Left forelimb (tissue), 1 donor: Measurements from ENCODE around the gene STK32B.

ENCODE experiments used
- DNase-seq: peaks from one replicate; pipeline ENCODE4 v3.0.0-alpha.2; 2018; ENCODE audit warnings: low spot score

The STK32B gene

DNA sequence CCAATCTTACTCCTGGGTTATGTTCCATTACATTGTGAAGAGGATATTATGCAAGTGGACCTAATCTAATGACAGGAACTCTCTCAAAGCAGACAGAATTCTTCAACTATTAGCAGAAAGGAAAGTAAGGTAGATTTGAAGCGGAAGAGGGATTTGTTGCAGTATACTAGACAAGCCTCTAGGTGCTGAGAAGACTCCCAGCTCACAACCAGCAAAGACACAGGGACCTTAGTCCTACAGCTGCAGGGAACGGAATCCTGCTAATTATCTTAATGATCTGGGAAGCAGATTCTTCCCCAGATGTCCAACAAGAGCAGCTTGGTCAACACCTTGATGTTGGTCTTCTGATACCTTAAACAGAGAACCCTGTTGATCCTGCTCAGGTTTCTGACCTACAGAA is 73.6 kb downstream of the STK32B start:
- no peak for DNase-seq

DNA sequence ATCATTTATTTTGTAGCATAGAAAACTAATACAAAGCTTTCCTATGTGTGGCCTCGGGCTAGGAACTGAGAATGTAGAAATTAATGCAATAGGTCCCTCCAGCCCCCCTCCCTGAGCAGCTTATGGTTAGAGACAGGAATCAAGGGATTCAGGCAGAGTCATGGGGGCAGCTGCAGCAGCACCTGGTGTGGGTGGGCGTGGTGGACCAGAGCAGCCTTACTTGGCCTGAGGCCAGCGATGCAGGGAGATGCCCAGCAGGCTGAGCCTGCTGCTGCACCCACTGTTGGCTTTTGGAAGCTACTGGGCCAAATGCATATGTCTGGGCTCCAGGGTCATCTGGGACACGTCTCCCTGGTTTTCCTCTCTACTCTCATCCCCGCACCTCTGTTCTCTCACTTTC is 74.0 kb downstream of the STK32B start:
- DNase-seq: no peak

DNA sequence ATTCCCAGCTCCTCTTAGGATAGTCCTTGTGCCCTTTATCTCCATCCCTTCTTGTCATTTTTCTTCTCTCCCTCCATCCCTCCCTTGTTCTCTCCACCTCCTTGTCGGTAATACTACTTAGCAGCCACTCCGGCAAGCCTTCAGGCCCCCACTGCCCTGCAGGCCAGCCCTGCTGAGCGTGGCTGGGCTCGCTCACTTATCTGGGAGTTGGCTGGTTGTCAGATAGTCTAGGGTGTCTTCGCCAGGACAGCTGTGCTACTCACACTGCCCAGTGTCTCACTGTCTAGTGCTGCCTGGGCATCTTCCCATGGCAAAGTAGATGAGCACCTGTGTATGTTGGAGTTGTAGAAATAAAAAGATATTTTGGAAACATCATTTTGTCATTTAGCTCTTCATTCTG is 75.0 kb downstream of the STK32B start:
- DNase-seq: no peak

DNA sequence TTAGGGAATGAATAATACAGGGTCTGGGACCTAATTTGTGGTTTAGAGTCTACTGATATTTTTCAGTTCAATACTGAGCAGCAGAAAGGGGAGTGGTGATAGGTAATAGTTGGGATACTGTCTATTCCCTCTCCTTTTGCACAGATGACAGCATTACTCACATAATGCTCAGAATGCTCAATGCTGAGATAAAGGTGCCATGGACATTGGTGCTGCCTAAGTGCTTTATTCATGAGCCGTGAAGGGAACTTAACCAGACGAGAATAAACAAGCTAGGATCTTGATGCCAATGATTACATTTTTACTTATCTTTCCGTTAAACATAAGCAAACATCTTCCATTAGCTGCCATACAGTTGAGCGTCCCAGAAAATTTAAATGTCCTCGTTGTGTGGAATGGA is 75.6 kb downstream of the STK32B start:
- DNase-seq: no peak

DNA sequence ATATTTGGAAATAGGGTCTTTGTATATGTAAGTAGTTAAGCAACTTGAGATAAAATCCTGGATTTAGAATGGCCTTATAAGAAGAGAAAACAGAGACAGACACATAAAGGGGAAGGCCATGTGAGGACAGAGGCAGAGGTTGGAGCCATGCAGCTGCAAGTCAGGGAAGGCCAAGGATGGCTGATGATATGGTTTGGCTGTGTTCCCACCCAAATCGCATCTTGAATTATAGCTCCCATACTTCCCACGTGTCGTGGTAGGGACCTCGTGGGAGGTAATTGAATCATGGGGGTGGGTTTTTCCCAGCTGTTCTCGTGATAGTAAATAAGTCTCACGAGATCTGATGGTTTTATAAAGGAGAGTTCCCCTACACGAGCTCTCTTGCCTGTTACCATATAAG is 76.3 kb downstream of the STK32B start:
- DNase-seq: no peak

DNA sequence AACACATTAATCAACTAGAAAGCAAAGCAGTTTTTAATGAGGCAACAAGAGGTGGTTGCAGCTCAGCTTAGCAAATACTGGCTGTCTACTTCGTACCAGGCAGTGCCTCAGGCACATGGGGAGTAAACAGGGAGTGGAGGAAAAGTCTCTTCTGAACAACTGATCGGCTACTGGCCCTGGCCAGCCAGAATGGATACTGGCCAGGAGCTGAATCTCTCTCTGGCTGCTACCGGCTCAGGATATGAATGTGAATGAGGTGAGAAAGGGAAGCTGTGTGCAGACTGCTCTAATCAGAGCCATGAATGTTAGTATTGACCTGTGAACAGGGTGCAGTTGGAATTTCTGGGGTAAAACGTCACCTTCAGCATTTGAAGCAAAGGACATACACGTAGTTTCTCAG is 77.3 kb downstream of the STK32B start:
- DNase-seq: no peak

DNA sequence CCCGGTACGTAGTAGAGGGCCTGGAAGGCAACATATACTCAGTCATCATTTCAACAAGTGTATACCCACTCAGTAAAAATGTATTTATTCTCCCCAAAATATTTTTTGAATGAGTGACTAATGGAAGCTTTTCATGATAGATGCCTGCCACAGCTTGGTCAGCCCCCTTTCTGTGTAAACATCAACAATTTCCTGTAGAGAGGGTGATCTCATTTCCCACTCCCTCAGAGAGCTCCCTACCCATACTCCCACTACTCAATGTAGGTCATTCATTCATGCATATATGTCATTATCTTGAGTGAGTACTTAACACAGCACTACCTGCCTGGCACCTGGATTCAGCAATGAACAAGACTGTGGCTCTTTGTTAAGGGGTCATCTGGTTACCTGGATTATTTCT is 81.9 kb downstream of the STK32B start:
- no peak for DNase-seq

DNA sequence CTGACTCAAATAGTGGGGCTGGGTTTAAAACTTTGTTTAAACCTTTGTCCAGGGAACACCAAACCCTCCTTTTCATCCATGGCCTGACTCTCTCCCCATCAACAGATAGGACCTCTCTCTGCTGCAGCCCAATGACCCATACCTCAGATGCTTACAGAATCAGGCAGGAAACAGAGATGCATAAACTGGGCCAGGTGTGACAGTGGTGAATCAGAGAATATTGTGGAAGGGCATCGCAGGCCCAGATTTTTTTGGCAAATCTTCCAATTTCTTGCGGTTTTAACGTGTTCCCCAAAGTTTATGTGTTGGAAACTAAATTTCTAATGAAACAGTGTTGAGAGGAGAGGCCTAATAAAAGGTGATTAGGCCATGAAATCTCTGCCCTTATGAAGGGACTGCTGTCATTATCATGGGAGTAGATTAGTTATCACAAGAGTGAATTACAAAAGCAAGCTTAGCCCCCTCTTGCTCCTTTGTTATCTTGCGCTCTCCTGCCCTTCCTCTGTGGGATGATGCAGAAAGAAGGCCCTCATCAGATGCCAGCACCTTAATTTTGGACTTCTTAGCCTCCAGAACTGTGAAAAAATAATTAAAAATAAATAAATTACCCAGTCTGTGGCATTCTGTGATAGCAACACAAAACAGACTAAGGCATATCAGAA is 82.8 kb downstream of the STK32B start:
- DNase-seq: no peak

DNA sequence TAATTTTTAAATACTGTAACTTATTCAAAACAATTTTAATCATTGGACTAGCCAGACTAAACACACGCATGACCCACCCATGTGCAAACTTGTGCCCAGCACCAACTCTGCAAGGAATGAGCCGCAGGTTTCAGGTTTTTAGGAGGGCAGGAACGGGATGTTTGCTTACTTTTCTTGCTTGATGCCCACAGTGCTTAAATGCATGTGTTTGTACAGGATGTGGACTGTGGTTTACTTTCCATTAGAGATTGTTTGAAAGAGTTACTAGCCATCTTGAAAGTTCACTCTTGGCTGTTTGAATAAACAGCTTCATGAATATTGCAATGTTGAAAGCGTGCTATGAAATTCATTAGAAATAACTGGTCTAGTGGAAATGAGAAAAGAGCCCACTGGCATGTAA is 83.3 kb downstream of the STK32B start:
- no peak for DNase-seq

DNA sequence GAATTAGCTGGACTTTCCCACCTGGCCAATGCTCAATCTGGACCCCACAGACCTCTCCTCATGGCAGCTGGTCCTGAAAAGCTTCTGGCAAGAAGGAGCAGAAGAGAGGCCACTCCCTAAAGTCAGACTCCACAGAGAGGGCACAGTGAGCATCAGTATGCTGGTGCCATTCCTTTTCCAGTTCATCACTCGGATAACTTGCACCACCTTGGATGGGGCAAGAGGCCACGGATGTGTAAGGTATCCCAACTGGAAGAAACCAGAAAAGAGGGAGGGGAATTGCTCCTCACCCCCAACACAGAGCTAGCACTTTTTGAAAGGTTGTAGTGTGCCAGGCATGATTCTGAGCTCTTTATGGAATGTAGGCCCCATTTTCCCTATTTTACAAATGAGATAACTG is 85.9 kb downstream of the STK32B start:
- DNase-seq: no peak

DNA sequence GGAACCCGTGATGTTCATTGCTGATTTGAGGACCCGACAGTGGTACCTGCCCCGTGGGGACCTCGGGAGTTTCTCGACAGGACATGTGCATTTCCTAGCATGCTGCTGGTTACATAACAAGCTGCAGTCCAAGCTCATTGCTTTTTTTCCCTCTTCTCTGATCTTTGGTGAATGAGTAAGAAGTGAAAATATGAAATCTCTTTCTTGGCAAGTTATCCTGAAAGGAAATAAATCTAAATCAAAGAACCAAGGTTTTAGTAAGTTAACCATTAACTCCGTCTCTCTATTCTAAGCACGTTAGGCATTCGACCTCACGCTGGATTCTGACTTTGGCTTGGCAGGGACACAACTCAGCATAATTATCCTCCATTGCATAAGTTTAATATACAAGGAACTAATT is 86.6 kb downstream of the STK32B start:
- no peak for DNase-seq

DNA sequence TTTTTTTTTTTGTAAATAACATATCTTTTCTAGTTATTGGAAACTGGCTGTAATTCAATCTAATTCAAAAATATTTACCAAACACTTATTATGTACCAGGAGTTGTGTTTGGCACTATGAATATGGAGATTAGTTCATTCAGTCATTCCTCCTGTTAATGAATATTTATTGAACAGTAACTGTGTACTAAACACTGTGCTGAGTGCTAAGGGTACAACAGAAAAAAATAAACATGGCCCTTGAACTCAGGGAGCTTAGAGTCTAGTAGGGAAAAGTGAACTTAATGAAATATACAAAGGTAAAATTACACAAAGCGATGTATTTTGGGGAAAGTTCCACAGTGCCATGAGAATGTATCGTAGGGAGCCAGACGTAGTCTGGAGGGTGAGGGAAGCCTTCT is 87.1 kb downstream of the STK32B start:
- DNase-seq: no peak

DNA sequence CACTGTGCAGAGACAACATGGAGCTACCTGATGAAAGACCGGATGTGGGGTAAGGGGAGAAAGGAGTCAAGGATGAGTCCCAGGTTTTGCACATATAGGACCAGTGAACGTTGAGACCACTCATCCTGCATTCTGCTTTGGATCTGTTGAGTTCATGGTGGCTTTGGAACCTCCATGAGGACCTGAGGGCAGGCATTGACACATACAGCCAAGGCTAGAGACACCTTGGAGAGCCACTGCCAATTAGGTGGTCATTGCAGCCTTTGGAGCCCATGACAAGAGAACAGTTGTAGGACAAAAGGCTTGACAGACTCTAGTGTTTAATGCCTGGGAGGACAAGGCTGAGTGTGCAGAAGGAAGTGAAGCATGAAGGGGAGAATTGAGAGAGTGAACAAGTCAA is 87.9 kb downstream of the STK32B start:
- DNase-seq: no peak

DNA sequence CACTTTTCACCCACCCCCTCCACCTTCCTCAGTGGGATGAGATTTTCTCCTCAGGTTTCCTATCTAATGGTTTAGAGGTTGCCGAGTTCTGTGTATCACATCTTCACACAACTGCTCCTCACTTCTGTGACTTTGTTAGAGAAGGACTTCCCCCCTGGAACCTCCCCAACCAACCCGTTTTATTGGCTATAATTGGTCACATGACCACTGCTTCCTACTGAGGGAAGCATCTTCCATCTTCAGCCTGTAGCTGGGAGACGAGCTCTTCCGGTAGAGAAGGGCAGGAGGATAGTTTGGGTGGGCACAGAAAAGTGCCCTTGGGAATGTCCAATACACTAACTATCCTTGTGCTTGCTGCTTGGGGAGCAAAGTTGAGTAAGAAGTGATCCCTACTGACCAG is 90.5 kb downstream of the STK32B start:
- DNase-seq: no peak

DNA sequence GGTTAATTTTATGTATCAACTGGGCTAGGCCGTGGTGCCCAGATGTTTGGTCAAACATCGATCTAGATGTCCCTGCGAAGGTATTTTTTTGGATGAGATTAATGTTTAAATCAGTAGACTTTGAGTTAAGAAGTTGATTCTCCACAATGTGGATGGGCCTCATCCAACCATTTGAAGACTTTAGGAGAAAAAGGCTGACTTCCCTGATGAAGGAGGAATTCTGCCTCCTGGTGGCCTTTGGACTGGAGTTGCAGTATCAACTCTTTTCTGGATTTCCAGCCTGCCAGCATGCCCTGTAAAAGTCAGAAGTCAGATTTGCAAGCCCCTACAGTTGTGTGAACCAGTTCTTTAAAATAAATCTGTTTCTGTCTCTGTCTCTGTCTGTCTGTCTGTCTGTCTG is 91.4 kb downstream of the STK32B start:
- DNase-seq: no peak

DNA sequence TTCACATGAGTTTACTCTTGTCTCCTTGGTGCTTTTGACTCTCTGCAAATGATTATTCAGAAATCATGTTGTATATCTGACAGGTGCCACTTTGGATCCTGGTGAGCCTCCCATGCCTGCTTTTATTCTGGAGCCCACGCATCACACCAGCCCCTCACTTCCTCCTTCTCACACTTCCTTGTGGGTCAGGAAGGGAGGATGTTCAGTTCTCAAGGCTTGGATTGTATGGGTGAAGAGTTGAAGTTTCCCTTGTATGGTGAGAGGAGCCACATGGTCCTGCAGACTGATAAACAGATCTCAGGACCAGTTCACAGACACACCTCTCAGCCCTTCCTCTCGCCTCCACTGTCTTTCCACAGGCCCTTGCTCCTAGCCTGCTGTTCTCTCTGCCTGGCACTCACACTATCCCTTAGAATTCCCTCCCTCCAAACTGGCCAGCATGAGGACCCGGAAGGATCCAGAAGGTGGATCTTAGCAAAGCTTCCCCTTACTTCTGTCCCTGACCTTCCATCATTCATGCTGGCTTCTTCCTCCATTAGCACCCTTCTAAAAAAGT is 92.1 kb downstream of the STK32B start:
- DNase-seq: no peak

DNA sequence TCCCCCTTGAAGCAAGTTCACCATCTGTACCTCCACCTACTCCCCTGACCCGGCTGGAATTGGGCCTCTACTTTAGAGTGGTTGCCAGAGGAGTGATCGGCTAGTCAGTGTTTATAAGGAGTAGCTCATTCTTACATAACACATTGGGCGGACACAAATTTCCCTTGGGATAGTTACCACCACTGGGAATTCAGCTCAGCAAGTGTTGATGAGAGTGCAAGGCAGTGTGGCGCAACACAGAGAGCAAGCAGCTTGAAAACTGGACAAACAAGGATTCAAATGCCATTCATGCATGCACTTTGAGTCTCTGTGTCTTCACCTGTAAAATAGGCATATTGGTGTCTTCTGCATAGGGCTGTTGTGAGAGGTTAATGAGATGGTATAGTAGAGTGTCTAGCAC is 92.7 kb downstream of the STK32B start:
- no peak for DNase-seq

DNA sequence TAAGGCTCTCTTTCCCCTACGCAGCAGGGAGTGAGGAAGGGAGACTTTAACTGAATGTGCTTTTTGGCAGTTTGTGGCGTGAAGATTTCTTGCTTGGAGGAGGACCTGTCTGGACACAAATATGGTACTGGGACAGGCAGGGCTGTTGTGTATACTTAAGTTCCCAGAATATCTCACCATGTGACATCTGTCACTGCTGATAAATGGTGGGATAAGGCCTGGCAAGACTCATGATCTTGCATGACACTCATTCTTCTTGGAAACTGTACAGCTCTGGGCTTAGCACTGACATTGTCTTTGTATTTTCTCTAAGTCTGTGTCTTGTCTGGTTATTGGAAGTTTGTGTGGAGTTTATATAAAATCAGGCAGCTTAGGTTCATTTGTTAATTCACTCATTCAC is 93.1 kb downstream of the STK32B start:
- no peak for DNase-seq

DNA sequence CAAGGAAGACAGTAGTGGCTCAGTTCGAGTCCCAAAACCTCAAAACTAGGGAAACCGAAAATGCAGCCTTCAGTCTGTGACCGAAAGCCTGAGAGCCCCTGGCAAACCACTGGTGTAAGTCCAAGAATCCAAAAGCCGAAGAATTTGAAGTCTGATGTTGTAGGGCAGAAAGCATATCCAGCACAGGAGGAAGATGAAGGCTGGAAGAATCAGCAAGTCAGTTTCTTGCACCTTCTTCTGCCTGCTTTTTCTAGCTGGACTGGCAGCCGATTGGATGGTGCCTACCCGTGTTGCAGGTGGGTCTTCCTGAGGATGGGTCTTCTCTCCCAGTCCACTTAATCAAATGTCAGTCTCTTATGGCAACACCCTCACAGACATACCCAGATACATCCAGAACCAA is 95.0 kb downstream of the STK32B start:
- no peak for DNase-seq

DNA sequence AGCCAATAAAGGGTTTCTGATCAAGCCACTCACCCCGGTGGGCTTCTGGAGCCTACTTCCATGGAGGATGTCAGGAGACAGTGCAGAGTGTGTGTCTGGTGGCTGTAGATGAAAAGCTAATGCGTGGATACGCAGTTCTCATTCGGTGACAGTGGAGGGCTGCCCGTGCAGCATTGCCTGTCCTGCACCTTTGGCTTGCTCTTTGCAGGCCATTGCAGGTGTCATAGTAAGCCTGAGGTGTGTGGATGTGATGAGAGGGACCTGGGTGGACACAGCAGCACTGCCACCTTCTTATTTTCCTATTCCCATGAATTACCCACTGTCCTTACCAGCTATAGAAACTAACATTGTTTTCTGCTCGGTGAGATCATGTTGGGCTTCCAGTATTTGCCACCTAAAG is 101.2 kb downstream of the STK32B start:
- no peak for DNase-seq

DNA sequence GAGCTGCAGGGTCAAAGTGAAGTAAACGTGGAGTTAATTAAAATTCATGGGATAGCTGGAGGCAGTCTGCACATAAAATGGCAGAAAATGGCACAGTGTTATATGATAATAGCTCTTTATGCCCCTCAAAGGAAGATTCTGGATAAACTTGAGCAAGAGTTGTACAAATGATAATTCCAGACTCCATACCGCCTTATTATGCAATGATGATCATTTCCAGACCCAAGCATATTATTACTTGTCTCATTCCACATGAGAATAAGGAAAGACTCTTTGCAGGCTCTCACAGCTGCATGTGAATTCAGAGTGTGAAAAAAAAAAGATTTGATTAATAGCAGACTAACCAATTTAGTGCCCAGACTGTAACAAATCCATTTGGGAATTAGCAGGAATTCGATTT is 105.4 kb downstream of the STK32B start:
- DNase-seq: no peak

DNA sequence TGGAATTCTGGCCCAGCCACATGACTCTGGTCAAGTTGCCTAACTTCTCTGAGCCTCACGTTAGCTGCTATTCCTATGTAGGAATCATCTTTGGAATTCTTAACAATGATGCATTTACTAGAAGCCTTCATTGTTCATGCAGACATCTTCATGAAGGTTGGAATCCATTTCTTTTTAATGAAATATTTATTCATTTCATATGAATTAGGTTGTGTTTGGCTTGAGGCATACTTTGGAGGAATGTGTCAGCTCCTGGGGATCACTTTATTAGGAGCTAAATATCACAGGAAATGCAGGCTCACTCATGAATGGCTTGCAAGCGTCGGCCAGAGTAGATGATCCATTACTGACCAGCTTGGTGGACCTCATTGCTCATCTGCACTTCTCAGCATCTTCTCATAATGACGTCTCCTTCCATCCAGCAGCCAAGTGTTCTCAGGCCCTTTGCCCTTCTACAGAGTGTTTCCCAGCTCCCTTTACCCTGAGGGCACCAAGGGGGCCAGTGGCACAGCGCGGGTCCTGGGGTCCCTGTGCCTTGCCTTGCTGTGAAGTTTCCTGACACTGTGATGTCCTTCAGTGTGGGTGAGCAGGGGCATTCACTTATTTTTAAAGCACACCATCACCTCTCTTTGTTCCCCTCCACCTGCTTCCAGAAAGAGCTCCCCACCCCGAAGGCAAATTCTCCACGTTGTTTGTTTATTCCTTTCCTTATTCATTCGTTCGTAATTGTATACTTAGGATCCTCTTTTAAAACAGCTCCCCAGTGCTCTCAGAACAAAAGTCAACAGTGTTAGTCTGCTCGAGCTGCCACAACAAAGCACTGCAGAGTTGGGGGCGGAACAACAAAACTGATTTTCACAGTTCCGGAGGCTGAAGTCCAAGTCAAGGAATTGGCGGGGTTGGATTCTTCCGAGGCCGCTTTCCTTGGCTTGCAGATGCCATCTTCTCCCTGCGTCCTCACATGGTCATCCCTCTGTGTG is 106.8 kb downstream of the STK32B start:
- peak; percentile 58 for DNase-seq

DNA sequence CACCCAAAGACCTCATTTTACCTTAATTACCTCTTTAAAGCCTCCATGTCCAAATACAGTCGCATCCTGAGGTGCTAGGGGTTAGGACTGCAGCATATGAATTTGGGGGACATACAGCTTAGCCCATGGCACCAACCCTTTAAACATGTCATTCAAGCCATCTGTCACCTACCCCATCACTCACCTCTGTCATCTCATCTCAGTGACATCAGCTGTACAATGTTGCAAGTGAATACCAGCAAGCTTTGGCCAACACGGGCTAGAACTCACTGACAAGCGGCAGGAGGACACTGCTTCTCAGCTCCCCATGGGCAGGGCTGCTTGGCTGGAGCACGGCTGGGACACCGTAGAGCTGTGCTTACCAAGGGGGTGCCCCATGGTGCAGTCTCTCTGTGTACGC is 107.5 kb downstream of the STK32B start:
- DNase-seq: no peak
